Endothelial cell of umbilical vein (primary cell): ENCODE data around the gene PCBP4.

Source experiments
- CTCF ChIP-seq, 2 donors: IDR thresholded peaks; 1 replicate in 1 of 2; 2 replicates in 1 of 2; pipeline ENCODE4 v1.5.1; 2011; ENCODE audit warnings: low read length in 2 of 2, mild to moderate bottlenecking in 2 of 2, moderate library complexity in 2 of 2, control low read depth in 1 of 2, inconsistent platforms in 1 of 2, low read depth in 1 of 2; ENCODE audit not compliant: insufficient read depth in 1 of 2; ENCODE audit errors: extremely low read depth in 1 of 2
- EZH2 ChIP-seq: IDR thresholded peaks from 2 replicates; pipeline ENCODE4 v1.6.1; 2012; ENCODE audit warnings: borderline replicate concordance, low read depth, mild to moderate bottlenecking, moderate library complexity, low read length, inconsistent platforms; ENCODE audit not compliant: severe bottlenecking
- POLR2A ChIP-seq: IDR thresholded peaks from 2 replicates; pipeline ENCODE4 v1.6.1; 2012; ENCODE audit warnings: low read depth, mild to moderate bottlenecking, control low read depth, low read length
- POLR2AphosphoS5 ChIP-seq: IDR thresholded peaks from 2 replicates; pipeline ENCODE4 v1.6.1; 2012; ENCODE audit warnings: low read depth, mild to moderate bottlenecking, control low read depth, low read length, moderate library complexity; ENCODE audit not compliant: insufficient read depth

GRCh38 chr3:52013802-52014598, 46.7 kb upstream of the PCBP4 start:
- TF ChIP-seq CTCF (IDR thresholded peaks at IDR 0.05; ENCODE audit: extremely low read depth in 1 of 2, insufficient read depth in 1 of 2, low read depth in 1 of 2, low read length in 2 of 2) (no peak), POLR2A (no peak), POLR2AphosphoS5 (no peak), EZH2 (no peak)
